EH (cell line): ENCODE results near the gene IPO8.
"Not testable (repeated sequence)": the region's sequence is repeated elsewhere in the genome, so short reads cannot be mapped to it uniquely, and the experiment has no call there.

Experiments used
- DNase-seq: peaks from one replicate; pipeline ENCODE4 v3.0.0-alpha.2; 2015; ENCODE audit warnings: low read depth

IPO8 gene

DNA sequence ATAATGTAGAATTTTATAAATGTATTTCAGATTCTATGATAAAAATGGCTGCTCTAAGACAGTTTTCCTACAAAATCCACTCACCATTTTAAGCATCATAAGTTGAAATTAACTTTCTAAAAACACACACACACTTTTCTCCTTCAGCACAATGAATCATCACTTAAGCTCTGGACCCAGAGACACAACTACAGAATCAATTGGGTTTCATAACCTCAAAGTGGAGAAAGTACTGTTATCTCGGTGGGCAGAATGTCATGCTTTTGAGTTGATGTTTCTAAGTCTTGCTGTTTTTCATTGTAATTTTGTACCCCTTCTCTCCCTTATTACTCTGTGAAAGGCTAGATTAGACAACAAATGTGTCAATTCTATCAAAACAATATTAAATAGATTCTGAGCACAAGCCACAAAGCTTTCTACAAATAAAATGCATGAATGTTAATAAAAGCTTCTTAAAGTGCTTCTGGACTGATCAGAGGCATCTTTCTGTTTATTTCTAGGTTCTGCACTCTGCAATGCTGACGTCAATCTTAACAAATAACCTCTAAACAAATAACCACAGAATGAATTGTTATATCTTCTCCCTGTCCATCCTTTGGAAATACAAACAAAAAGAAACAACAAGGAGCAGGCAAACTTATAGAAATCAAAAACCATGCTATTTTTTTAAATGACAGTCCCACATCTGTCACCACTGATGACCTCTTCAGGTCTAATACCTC is 8.2 kb downstream of the IPO8 start:
- DNase-seq: peak; percentile 15

DNA sequence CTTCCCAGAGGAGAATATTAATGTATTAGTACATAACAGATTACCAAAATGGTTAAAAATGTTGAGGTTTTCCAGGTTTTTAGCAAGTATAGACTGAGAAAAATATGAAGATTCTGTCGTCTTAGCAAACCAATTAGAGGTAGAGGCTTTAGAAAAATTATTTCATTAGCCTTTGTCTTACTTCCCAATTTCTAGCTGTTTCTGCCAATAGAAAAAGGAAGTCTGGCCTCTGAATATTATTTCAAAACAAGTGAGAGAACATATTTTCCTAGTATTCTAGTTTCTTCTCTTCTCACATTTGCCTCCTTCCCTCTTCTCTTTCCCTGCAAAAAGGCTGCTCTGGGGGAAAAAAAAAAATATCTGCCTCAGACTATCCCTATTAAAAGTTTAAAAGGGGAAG is 16.4 kb downstream of the IPO8 start:
- no peak for DNase-seq

DNA sequence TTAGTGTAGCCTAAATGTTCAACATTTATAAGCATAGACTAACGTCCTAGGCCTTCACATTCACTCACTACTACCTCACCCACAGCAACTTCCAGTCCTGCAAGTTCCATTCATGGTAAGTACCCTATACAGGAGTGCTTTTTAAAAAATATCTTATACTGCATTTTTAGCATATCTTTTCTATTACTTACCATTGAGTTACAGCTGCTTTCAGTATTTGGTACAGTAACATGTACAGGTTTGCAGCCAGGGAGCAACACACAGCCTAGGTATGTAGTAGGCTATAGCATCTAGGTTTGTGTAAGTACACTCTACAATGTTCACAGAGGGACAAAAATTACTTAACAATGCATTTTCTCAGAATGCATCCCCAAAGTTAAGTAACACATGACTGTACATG is 17.4 kb downstream of the IPO8 start:
- DNase-seq: no peak

DNA sequence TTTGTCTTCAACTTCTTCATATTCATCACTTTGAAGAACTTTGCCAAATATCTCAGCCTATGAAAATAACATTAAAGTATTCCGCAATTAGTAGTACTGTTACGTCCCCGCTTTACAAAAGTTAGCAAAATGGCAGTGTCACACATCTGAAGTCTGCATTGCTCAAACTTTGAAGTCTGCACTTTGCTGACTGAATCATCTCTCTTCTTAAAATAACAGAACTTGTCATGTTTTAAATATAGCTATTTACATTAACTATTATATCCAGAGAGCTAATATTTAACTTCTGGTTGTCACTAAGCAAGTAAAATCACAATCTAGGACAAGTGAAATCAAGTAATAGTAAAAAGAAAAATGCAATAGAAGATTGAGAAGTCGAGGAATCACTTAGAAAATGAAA is 34.5 kb downstream of the IPO8 start:
- DNase-seq: no peak

DNA sequence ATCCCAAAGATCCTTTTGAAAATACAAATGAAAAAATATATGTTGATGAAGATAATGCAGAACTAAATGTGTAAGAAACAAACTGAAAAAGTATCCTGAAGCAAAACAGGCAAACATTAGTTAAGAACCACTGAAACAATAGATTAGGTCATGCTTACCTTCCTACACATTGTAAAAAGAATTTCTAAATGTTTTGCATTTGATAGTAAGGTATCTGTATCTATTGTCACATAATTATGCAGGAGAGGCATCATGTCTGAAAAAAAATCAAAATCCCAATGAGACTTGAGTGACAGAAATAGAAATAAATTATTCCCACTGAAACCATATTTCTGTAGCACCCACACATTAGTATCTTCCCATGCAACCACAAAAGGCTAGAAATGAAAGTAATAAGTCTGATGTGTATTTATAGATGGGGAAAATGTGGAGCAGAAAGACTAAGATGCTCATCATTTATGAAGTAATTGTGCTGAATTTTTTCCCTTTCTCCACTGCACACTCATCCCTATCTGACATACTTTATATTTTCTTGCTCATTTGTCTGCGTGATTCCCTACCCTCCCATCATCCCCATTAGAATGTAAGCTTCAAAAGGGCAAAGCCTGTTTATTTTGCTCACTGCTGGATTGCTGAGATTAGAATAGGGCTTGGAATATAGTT is 43.5 kb downstream of the IPO8 start:
- DNase-seq: no peak

DNA sequence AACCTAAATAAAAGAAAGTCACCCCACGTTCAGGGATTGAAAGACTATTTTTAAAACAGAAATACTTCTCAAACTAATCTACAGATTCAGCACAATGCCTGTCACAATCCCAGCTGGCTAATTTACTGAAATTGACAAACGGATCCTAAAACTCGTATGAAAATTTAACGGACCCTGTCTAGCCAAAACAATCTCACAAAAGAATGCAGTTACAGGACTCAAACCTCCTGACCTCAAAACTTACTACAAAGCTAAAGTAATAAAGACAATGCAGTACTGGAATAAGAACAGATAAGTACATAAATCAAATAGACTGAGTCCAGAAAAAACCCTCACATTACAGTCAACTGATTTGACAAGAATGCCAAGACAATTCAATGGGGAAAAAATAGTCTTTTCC is 48.8 kb downstream of the IPO8 start:
- DNase-seq: no peak

DNA sequence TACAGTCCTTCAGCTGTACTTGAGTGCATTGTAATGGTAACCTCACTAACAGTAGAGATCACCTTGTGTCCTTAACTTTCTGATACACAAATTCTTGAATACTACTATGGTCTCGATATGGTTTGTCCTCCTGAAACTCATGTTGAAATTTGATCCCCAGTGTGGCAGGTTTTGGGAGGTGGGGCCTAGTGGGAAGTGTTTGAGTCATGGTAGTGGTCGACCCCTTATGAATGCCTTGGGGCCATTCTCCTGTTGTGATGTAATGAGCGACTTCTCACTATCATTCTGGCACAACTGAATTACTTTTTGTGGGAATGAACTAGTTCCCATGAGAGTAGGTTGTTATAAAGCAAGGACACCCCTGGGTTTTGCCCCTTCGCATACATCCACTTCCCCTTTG is 52.3 kb downstream of the IPO8 start:
- peak; percentile 35 for DNase-seq

DNA sequence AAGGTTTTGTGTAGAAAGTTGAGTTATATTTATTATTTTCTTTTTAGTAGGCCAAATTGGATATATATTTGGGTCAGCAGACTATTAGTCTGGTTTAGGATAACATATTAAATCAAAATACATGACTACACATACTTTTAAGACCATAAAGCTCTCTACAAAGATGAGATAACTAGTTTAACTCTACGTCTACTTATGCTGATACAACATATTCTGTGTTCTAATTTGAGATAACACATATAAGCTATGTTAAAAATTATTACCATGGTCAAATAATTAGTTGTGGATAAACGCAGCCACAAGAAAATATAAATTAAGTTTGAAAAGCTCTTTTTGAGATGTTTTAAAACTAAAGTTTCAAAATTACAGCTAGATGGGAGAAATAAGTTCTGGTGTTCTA is 55.3 kb downstream of the IPO8 start:
- DNase-seq: no peak

DNA sequence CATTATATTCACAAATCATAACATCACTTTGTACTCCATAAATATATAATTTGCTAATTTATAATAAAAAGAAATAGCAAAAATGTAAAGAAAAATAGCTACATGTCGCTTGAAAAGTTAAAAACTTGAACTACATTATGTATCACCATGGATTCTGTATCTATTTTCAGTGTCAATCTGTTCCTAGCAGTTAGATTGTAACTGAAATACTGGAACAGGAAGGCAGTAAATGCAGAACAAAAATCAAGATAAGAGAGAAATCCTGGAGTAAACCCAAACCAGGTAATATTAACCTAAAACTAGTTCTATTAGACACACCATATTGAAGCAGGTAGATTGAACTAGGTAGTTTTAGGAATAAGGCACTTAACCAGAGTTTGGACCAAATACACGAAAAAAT is 60.3 kb downstream of the IPO8 start:
- no peak for DNase-seq

DNA sequence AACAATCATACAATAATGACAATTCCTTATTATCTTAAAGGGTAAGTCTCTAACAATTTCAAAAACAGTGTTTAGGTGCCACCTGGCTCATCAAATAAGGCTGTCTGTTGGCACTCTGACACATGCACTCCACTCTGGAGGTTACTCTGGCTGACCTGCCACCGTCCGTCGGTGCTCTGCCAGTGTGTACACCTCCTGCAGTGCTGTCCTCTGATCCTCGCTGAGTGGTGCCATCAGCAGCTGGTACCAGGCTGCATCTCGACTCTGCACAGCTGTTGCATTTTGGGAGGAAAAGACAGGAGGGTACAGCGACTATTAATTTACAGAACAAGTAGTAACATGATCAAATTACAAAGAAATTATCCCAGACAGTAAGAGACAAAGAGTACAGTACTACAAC is 63.9 kb downstream of the IPO8 start:
- DNase-seq: no peak

DNA sequence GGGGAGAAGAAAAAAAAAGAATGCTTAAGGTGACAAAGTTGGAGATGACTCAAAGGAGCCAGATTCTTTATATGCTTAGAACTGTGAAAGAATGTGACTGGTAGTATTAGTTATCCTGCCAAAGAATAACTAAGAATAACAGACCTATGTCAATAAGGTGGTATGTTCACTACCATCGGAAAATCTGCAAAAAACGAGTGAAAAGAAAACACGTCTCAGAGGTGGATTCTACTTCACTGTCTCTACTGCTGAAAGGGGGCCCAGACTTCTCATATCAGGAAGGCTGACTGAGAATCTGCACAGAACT is 64.7 kb downstream of the IPO8 start:
- no peak for DNase-seq

DNA sequence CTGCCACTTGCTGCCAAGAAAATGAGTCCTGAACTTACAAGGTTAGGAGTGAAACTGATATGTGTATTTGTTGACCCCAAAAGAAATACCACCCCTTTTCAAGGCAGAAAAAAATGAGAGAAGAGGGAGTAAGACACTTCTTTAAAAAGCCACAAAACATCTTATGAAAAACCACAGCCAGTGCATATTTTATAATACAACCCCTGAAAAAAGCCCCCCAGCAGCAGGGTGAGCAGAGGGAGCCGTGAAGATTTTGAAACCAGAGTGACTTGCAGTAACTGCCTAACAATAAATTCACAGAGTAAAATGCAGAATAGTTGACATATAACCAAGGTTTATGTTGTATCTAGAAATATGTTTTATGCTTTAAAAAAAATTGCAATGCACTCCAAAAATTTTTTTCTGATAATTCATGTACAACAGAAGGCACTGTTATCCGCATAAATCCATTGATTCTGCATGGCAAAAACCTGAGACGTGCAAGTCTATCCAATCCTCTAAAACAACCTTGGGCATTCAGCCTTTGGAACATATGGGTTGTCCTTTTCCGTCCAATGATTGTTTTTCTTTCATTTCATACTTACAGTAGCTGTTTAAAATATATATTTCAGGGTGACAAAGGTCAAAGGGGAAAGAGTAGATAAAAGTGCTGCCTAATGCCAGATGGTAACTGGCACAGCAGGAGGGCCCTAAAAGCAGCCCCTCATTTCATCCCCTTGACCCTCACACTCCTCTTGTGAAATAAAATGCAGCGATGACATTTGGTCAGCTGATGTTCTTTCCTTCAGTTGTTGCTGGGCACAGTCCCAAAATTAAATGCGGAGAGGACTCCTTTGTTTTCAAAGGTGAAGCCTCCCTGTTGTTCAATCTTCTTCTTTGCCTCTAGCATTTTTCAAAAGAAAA is 65.3 kb downstream of the IPO8 start:
- DNase-seq: no peak

DNA sequence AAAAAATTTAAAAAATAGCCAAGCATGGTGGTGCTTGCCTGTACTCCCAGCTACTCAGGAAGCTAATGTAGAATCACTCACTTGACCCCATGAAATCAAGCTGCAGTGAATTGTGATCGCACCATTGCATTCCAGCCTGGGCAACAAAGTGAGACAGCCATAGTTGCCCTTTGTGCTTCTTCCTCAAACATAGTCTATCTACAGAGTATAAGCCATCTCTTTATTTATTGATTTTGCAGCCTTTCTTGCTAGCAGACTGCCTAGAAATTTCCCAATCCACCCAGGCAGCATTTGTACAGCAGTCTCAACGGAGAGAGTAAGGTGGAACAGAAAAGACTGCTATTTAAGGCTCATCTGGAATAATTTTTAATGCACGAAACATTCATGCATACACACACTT is 68.8 kb downstream of the IPO8 start:
- no peak for DNase-seq

DNA sequence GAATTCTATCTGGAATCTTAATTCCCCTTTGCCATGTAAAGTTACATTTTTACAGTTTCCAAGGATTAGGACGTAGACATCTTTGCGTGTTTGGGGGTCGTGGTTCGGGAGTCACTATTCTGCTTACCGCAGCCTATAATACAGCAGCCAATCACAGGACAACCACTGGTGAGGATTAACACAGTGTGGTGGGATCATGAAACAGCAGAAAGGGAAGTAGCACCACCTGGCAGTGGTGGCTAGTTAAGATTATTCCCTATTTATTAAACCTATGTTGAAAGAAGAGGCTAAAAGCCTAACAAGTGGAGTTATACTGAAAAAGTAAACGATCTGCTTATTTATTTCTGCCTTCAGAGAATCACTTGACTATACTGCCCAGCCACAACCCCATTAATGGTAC is 71.7 kb downstream of the IPO8 start:
- DNase-seq: no peak

DNA sequence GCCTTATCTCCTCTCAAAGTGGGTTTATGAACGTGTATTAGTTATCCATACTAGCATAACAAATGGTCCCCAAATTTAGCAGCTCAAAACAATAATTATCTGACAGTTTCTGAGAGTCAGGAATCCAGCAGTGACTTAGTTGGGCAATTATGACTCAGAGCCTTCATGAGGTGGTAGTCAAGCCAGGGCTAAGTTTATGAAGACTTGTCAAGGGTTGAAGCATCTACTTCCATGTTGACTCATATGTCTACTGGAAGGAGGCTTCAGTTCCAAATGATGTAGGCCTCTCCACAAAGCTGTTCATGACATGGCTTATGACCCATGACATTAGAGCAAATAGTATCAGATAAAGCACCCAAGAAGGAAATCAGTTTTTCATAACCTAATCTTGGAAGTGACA is 73.2 kb downstream of the IPO8 start:
- peak; percentile 74 for DNase-seq

DNA sequence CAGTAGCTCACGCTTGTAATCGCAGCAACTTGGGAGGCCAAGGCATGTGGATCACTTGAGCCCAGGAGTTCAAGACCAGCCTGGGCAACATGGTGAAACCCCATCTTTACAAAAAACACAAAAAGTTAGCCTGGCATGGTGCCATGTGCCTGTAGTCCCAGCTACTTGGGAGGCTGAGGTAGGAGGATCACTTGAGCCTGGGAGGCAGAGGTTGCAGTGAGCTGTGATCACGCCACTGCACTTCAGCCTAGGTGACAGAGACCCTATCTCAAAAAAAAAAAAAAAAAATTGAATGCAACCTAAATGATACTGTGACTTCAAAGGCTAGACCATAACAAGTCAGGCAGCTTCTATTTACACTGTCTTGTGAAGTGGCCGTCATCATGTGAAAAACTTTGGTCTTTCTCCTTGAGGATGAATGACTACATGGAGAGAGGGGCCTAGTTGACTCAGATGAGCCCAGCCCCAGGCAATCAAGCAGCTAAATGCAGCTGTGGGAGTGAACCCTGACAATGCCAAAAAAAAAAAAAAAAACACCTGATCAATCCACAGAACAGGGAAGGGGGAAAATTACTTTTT is 73.9 kb downstream of the IPO8 start:
- not testable (repeated sequence) for DNase-seq

DNA sequence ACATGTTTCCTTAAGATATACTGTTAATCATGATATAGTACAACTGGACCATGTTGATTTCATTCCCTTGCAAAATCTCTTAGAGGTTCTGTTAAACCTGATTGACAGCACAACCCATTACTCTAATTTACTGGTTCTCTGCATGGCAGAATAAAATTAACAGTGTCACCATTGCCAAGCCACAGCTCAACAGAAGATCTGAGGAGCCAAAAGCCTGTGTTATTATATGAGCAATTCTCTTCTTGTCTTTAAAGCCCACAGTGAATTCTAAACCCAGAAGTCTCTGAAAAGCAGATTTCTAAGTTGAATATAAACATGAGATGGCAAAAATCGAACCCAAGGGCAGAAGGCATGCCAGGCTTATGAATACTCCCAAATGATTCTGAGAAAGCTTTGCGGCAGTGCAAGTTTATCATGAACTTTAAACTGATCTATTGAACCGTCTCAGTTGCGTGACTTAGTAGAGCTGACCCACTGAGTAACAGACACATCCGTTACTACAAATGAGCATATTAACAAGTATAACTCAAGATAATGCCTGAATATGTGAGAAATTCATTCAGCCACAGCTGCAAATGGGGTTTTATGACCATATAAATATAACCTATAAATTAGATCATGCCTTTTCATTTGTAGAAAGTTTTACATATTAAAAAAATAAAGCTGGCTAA is 78.2 kb downstream of the IPO8 start:
- DNase-seq: no peak

DNA sequence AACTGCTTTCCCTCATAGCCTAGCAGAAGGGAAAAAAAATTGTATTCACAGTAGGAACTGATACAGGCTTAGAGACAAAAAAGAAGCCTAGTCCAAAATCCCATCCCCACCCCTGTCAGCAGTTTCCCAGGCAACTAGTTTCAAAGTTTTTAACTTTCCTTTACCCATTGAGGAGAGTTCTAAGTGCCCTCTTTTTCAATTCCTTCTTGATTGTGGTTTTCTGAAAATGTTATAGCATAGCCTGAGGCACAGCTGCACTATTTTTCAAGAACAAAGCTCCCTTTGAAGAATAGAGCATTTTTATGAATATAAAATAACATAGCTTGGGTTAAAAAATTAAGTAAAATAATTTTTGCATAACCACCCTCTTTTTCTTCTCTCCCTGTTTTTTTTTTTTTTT is 81.6 kb downstream of the IPO8 start:
- DNase-seq: no peak

DNA sequence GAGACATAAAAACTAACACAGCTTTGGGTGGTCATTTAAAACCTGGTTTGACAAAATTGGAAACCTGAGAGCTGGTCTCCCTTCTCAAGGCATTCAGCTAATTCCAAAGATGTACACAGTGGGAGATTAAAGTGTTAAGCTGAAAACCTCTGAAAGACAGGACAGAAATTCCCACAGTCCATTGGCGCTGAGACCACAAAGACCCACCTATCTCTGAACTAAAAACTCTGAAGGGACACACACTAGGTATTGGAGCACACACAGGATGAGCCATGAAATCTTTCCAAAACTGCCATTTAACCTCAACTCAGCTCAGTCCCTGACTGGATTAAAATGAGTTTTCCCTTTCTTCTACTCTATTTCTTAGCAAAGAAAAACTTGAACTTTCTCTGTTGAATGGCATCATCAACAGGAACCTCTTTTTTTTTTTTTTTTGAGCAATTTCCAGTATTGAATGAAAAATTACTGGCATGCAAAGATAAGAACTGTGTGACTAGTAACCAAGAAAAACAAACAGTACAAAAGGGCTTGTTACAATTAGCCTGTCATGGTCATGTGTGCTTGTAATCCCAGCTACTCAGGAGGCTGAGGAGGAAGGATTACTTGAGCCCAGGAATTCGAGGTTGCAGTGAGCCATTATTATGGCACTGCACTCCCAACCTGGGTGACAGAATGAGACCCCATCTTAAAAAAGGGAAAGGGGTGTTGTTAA is 82.4 kb downstream of the IPO8 start:
- DNase-seq: peak; percentile 61

DNA sequence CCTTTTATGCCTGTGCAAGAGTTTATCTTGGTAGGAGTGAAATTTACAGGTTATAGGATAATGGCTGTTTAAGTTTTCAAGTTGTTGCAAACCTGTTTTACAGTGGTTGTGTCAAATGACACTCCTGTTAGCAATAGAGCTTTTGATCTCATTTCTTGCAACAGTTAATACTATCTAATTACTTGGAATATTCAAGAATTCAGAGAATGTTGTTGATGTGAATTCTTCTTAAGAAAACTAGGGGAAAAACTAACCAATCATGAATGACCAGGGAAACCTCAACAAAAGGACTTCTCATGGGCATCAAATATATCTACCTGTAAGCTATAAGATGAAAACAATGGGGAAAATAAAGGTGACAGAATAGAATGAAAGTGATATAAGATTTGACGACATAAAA is 85.0 kb downstream of the IPO8 start:
- no peak for DNase-seq

DNA sequence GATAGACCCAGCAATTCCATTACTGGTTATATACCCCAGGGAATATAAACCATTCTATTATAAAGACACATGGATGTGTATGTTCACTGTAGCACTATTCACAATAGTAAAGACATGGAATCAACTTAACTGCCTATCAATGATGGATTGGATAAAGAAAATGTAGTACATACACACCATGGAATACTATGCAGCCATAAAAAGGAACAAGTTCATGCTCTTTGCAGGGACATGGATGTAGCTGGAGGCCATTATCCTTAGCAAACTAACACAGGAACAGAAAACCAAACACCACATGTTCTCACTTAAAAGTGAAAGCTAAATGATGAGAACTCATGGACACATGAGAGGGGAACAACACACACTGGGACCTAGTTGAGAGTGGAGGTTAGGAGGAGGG is 85.8 kb downstream of the IPO8 start:
- DNase-seq: not testable (repeated sequence)

DNA sequence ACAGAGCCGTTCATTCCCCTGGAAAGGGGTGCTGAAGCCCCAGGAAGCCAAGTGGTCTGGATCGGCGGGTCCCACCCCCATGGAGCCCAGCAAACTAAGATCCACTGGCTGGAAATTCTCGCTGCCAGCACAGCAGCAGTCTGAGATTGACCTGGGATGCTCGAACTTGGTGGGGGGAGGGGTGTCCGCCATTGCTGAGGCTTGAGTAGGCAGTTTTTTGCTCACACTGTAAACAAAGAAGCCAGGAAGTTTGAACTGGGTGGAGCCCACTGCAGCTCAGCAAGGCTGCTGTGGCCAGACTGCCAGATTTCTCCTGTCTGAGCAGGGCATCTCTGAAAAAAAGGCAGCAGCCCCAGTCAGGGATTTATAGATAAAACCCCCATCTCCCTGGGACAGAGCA is 91.4 kb downstream of the IPO8 start:
- peak; percentile 51 for DNase-seq
